Measurements from ENCODE around the gene FSD2.

DNA sequence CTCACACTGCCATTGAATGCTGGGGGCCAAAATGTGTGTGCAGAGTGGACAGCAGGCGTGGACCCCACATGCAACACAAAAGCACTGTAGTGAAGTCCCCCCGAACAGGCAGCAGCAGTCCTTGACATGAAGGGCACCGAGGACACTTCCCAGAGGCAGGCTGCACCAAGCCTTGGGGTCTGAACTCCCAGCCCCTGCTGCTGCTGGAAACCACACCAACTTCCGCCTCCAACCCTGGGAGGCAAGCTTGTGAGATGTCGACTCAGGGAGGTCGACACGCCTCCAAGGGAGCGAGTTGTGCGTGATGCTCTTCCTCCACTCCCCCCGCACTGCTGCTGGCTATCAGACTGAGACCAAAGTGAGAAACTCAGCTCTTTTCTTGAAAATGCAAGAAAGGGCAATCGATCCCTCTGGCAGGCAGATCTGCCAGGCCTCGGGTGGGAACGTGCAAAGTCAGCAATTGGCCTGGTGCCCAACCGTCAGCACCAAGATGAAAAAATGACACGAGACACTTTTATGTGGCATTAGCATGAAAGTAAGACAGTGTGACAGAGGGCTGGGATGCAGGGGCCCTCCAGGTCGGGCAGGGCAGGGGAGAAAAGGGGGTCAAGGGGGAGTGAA lies 47.2 kb upstream of the FSD2 start:
- TF ChIP-seq, protein P1, sequence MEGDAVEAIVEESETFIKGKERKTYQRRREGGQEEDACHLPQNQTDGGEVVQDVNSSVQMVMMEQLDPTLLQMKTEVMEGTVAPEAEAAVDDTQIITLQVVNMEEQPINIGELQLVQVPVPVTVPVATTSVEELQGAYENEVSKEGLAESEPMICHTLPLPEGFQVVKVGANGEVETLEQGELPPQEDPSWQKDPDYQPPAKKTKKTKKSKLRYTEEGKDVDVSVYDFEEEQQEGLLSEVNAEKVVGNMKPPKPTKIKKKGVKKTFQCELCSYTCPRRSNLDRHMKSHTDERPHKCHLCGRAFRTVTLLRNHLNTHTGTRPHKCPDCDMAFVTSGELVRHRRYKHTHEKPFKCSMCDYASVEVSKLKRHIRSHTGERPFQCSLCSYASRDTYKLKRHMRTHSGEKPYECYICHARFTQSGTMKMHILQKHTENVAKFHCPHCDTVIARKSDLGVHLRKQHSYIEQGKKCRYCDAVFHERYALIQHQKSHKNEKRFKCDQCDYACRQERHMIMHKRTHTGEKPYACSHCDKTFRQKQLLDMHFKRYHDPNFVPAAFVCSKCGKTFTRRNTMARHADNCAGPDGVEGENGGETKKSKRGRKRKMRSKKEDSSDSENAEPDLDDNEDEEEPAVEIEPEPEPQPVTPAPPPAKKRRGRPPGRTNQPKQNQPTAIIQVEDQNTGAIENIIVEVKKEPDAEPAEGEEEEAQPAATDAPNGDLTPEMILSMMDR (IDR thresholded peaks at IDR 0.05; ENCODE audit: low read depth, low read length): no peak
- no peak for TF ChIP-seq EZH2phosphoT487 (IDR thresholded peaks at IDR 0.05; ENCODE audit: low read depth)
